AG09309 (cell line): ENCODE measurements around the gene FGF13.

Experiments
- DNase-seq: peaks from one replicate; pipeline ENCODE4 v3.0.0-alpha.2; 2010; ENCODE audit warnings: low read depth
- H3K4me3 ChIP-seq: 2 replicates; pipeline ENCODE4 v1.5.1; 2011; ENCODE audit warnings: mild to moderate bottlenecking, low read depth, low read length, moderate library complexity; ENCODE audit not compliant: control insufficient read depth
- TF ChIP-seq, protein P1 (sequence below): IDR thresholded peaks from 2 replicates; pipeline ENCODE4 v1.5.1; 2011; ENCODE audit warnings: mild to moderate bottlenecking, low read depth, low read length, inconsistent platforms; ENCODE audit not compliant: insufficient read depth, control insufficient read depth; ENCODE audit errors: missing control alignments

The FGF13 gene

DNA sequence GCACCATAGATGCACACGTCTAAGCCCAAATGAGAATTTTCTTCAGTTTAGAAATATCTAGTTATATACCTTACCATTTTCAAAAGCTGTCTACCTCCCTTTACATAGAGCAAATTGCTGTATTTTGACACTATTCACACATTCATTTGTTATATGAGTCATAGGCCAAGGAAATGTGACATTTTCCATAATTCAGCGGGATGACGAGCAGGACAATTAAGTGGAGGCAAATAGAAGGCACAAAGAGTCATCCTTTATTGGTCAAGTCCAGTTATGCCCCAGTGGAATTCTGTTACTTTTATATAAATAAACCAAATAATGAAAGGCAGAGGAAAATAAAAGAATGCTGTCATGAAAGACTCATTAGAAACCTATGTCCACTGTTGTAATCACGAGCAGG, 27.9 kb downstream of the FGF13 start:
- no peak for DNase-seq
- H3K4me3 ChIP-seq, result no peak overlapping the region
- TF ChIP-seq, protein P1, sequence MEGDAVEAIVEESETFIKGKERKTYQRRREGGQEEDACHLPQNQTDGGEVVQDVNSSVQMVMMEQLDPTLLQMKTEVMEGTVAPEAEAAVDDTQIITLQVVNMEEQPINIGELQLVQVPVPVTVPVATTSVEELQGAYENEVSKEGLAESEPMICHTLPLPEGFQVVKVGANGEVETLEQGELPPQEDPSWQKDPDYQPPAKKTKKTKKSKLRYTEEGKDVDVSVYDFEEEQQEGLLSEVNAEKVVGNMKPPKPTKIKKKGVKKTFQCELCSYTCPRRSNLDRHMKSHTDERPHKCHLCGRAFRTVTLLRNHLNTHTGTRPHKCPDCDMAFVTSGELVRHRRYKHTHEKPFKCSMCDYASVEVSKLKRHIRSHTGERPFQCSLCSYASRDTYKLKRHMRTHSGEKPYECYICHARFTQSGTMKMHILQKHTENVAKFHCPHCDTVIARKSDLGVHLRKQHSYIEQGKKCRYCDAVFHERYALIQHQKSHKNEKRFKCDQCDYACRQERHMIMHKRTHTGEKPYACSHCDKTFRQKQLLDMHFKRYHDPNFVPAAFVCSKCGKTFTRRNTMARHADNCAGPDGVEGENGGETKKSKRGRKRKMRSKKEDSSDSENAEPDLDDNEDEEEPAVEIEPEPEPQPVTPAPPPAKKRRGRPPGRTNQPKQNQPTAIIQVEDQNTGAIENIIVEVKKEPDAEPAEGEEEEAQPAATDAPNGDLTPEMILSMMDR, result no peak

DNA sequence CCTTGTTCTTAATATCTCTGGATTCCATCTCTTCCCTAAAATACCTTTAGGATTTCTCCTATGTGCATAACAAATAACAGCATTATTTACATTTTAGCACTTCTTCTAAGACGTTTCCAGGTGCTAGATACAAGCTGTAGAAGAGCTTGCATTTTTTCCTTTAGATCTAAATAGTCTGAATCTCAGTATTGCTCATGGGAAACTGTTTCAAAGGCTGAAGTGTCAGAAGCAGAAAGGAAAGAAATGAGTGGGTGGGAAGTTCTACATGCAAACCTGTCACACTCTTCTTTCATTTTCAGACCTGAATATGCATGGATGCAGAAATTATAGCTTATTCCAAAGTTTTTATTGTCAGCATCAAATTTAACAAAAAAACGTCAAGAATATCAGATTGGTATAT, 41.8 kb downstream of the FGF13 start:
- TF ChIP-seq, protein P1, result no peak
- no peak overlapping the region for H3K4me3 ChIP-seq
- DNase-seq, result no peak

DNA sequence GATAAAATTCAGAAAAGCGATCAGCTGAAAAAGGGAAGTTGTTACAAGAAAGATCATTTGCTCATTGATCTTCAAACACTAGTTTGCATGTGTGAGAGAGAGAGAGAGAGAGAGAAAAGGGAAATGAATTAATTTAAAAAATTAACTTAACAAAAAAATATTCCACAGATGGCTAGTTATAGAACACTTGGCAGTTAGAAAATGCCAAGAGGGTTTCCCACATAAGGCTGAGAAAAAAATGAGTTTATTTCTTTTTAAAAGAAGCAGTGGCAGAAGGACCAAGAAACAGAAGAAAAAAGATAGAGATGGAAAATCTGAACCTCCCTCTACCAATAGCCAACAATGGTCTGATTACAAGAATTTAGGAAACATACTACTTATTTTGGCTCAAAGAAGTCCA, 47.1 kb downstream of the FGF13 start:
- no peak for DNase-seq
- no peak overlapping the region for H3K4me3 ChIP-seq
- TF ChIP-seq, protein P1, result no peak

DNA sequence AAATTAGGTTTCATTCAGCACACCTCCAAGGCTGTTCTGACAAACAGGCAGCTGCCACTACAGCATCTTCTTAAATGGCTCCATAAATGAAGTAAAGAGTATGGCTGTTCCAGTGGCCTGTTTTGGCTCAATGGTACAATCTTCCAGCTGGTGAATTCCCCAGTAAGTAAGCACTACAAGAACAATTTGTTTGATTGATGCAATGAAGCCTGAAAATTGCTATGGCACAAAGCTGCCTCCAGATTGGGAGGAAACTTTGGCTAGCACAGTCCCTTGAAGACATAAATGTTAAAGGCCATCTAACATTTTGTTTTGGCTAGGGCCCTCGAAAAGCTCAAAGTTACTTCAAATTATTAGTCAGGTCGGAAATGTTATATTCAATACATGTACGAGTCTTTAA, 47.5 kb downstream of the FGF13 start:
- TF ChIP-seq, protein P1, result no peak
- no peak for DNase-seq
- H3K4me3 ChIP-seq, result no peak overlapping the region

DNA sequence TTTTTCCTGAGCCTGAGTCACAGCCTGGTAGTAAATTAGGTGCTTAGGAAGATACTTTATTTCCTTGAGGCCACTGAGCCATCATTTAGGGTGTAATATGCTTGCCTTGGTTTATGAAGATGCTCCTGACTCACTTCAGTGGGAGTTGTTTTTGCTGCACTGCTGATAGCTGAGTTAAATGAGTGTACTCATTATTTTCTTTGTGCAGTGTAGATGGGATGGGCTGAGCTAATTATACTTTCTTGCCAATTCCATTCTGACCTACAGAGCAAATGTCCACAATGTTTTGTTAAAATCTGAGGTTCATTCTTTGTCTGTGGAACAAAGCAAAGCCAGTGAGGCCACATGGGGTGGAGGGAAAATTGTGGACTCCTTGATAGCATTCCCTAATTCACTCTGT, 60.0 kb downstream of the FGF13 start:
- H3K4me3 ChIP-seq, result no peak overlapping the region
- DNase-seq, result no peak
- TF ChIP-seq, protein P1, result no peak

DNA sequence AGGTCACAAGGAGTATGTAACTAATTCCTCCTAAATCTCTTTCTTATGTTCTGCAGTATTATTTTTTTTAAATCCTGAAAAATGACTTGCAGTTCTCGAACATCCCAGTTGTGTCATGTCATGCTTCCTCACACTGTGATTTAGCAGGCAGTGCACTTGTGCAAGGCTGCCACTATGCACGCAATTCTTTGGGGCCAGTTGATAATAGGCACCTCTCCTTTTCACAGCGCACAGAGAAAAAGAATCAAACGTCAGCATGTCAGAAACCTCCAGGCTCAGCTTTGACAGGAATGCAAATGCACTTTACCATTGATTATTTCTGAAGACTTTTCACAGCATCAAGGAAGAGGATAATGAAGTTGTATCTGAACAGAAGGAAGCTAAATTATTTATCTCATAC, 62.9 kb downstream of the FGF13 start:
- H3K4me3 ChIP-seq, result no peak overlapping the region
- TF ChIP-seq, protein P1, result no peak
- no peak for DNase-seq

DNA sequence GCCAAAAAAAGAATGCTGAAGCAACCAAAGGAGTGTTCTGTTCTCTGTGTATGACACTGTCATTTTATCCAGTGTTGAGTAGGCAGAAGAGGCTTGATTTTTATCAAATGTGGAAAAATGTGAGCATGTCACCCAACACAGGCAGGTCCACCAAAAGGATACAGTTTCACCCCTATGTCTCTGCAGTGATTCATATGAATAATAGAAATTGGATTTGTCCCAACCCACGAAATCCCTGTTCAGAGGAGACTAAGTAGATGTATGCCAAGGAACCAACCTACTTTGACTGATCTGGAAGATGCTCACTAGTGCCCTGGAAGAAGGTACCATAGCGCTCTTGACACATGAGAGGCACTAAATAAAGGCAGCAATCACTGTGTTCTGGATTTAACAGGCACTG, 72.5 kb downstream of the FGF13 start:
- TF ChIP-seq, protein P1, result no peak
- no peak for DNase-seq
- no peak overlapping the region for H3K4me3 ChIP-seq
